Measurements from ENCODE around the gene SERINC3.

- no peak for TF ChIP-seq CTCF (IDR thresholded peaks at IDR 0.05)
- no peak for TF ChIP-seq EZH2 (IDR thresholded peaks at IDR 0.05; ENCODE audit: borderline replicate concordance, insufficient read depth, low read depth, low read length, poor library complexity, severe bottlenecking)
These were observed 38.4 kb upstream of the SERINC3 start for GRCh38 chr20:44560229-44560628.

Data from B cell (primary cell).